Stimulated activated CD4-positive, alpha-beta T cell treated with anti-CD3 and anti-CD28 coated beads, Interleukin-1b, Interleukin-23, amount 100 ng/mL, for 1 hour (primary cell): Measurements from ENCODE around the gene TMEM106C.

Source experiments
- DNase-seq, 2 donors: peaks; one replicate each; pipeline ENCODE4 v3.0.0-alpha.2; 2020; ENCODE audit warnings: low read depth in 2 of 2

The TMEM106C gene

DNA sequence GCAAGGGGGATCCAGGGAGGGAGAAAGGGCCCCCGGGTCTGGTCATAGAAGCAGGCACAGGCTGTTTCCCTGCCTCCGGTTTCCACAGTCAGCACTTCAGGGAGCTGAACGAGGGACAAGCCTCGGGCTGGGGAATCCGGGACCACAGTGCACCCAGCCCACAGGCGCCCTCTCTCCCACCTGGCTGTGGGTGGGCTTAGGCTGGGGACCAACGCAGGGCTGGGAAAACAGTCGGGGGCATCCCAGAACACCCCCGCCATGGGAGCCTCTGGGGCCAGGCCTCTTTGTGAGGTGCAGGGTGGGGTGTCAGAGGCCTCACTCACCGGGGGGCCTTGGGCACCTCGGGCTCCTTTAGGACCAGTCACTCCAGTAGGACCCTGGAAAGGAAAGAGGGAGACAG lies 16.3 kb downstream of the TMEM106C start:
- no peak for DNase-seq

DNA sequence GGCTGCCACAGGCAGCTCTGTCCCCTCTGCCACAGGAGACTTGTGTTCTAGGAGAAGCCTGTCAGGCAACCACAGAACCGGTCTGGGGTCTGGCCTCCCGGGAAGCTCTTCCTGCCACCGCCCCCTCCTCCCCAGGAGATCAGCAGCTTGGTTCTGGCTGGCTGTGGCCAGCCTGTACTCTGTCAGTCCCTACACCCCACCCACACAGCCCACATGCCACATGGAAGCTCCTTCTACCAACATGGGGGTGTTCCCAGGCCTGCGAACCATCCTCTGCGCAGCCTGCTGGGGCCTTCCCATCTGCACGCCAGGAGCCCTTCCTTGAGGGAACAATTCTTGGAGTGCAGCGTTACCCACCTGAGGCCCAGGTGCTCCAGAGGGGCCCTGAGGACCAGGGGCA lies 16.8 kb downstream of the TMEM106C start:
- DNase-seq = no peak

DNA sequence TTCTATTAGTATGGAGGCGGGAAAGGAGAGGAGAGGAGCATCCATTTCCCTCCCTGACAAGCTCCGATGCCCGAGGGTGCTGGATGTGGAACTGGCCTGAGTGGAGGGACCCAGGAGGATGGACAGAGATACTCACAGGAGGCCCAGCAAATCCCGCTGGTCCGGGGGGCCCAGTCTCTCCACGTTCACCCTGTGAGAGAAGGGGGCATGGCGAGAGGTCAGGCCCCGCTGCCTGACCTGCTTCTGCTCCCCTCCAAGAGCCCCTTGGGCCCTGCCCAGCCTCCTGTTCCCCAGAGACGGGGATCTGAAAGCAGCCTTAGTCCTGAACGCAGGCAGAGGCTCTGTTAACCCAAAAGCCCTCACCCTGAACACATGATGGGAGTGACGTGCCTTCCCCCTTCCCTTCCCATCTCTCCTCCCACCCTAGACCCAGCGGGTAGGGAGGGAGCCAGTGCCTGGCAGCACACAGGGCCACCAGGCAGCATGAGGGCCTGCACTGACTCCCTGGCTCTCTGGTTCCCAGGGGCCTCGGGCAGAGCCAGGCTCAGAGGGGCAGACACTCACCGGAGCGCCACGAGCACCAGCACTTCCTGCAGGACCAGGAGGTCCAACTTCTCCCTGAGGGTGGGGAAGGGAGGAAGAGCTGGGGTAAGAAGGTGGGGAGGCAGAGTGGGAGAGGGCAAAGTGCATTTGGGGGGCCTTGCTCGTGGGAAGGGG lies 17.5 kb downstream of the TMEM106C start:
- no peak for DNase-seq

DNA sequence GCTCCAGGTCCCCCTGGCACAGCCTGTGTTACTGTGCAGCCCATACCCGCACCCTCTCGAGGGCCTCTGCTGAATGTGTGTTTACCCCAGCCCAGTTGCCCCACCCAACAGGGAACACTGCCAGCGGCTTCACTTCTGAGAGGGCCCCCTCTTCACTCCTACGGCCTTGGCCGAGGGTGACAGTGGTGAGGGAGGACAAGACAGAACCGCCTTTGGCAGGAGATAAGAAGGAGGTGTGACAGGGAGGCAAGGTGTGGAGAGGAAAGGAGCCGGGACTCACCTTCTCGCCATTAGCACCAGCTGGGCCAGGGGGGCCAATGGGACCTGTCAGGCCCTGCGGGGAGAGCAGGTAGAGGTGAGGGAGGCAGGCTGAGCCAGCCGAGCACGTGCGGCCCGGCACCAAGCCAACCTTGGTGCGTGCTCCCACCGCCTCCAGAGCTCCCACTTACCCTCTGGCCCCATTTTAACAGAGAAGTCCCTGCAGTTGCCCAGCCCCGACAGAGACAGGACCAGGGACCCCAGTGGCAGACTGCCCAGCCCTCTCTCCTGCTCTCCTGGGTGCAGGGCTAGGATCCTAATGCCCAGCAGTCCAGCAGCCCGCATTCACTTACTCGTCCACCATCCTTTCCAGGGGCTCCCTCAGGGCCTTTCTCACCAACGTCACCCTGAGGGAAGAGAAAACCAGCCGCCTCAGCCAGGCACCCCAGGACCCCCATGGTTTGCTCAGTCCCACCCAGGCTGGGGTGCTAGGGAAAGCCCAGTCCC lies 18.3 kb downstream of the TMEM106C start:
- no peak for DNase-seq

DNA sequence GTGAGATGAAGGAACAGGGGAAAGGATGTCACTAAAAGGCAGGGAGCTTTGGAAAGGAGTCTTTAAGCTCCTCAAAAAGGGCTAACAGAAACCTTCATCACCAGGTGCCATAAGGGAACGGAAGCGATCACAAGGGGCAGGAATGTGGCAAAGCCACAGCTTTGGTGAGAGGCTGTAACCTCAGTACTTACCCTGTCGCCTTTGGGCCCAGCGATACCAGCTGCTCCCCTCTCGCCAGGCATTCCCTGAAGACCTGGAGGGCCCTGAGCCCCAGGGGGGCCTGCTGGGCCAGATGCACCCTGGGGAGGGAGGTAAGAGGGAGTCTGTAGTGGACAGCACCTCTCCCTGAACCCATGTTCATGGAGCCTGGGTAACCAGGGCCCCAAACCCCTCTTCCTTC lies 18.9 kb downstream of the TMEM106C start:
- no peak for DNase-seq

DNA sequence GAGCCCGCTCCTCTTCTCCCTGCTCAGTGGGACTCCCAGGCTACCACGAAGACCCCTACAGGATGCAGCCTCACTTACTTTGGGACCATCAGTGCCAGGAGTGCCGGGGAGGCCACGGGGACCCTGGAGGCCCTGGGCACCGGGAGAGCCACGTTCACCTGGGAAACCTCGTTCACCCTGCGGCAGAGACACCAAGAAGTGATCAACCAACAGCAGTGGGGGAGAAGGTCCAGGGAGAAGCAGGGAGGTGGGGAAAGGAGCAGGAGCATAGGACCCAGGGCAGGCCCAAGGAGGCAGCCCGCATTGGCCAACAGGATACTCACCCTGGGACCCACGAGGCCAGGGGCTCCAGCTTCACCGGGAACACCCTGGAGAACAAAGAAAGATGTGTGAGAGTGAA lies 19.4 kb downstream of the TMEM106C start:
- no peak for DNase-seq

DNA sequence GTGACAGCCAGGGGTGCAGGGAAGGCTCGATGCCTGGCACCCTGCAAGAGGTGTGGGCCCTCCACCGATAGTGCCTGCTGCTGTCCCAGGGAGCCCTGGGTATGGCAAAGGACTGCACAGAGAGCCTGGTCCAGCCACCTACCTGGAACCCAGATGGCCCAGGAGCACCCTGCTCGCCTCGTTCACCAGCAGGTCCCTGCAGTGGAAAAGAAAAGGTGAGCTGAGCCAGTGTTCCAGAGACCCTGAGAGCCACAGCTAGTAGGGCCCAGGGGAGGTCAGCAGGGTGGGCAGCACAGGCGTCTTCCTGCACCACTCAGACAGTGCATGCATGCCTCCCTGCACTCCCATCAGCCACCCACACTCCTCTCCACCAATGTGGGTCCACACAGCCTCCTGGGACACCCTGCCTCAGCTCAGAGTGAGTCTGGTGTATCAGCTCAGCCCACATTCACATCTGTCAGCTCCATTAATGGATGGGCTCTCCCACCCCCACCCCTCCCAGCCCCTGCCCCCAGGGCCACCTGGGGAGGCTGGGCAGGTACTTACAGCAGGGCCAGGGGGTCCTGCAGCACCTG lies 20.2 kb downstream of the TMEM106C start:
- no peak for DNase-seq

DNA sequence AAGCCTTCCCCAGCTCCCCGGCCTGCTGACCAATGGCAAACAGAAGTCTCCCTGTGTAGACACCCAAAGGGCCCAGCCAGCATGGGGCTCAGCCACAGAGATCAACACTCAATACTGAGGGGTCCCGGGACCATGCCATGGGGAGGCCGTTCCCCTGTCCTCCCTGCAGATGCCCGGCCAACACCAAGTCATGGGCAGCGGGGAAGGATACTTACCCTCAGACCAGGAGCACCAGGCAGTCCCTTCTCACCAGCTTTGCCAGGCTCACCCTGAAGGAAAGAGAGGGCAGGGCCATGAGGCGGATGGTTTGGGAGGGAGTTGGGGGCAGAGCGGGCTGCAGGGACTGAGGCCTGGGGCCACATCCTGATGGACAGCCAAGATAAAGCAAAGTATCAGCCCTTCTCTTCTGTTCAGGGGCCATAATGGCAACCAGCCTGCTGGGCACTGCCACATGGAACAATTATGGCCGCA lies 21.0 kb downstream of the TMEM106C start:
- DNase-seq = no peak

DNA sequence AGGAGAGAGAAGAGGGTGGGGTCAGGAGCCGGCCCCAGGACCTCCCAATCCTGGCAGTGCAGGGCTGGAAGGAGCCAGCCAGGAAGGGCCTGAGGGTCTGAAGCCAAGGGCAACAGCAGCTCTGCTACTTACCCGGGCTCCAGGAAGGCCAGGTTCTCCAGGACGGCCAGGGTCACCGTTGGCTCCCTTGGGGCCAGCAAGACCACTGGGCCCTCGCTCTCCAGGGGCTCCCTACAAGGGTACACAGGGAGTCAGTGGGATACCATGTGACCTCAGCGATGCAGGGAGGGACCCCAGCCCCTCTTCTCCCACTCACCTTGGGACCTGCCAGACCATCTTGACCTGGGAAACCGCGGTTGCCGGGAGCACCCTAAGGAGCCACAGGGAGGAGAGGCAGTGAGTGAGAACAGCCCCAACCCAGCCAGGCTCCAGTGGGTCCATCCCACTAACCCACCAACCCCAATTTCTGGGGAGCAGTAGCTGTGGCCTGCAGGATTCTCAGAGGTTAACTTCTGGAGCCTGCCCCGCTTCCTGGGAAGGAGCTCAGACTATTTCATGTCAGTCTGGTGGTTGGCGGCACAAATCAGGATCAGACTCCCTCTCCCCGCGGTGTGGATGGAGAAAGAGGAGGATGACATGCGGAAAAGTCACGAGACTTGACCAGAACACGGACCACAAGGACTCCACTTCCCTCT lies 22.3 kb downstream of the TMEM106C start:
- no peak for DNase-seq

DNA sequence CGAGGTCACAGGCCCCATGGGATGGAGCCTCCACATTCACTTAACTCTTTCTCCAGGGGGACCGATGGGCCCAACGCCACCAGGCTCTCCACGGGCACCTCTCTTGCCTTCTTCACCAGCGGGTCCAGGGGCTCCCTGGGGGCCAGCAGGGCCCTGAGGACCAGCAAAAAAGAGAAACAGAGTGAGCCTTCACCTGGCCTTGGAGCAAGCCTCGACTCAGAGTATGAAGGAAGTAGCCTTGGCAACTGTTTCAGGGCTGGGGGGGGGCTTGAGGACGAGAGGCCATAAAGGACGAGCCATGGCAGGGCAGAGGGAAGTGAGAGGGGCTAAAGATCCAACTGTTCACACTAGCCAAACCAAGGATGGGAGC lies 22.9 kb downstream of the TMEM106C start:
- DNase-seq = no peak

DNA sequence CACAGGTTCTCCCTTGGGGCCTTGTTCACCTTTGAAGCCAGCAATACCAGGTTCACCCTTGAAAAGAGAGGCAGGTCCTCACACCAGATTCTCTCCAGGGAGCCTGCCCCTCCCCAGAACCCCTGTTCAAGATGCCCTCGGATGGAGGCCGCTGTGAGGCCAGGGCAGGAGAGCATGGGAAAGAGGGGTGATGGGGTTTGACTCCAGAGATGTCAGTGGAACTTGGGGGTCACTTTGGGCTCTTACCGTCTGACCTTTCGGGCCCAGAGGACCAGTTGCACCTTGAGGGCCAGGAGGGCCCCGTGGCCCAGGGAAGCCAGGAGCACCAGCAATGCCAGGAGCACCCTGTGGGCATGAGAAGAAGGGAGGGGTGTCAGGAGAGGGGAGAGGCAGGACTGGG lies 23.4 kb downstream of the TMEM106C start:
- DNase-seq = no peak

DNA sequence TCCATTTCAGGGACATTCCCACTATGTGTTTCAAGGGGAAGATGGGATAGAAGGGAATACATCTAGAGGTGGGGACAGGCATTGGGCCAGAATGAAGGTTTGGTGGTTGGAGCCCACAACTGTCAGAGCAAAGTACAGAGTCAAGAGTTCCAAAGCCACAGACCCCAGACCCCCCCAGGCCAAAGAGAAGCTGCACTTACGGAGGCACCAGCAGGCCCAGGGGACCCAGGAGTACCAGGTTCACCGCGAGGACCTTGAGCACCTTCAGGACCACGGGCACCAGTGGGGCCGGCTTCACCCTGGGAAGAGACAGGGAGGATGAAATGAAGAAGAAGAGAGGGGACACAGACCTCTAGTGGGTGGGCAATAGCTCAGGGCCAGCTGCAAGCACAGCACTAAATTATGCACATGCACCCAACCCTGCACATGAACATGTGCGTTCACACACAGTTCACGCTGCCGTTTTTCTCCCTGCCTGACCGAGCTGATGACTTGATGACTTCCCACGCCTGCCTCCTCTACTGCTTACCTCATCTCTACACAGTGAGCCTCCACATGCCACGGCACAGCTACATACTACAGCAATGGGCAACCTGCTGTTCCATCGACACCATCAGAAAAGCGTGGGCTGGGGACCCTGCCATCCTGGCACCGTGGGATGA lies 24.1 kb downstream of the TMEM106C start:
- no peak for DNase-seq

DNA sequence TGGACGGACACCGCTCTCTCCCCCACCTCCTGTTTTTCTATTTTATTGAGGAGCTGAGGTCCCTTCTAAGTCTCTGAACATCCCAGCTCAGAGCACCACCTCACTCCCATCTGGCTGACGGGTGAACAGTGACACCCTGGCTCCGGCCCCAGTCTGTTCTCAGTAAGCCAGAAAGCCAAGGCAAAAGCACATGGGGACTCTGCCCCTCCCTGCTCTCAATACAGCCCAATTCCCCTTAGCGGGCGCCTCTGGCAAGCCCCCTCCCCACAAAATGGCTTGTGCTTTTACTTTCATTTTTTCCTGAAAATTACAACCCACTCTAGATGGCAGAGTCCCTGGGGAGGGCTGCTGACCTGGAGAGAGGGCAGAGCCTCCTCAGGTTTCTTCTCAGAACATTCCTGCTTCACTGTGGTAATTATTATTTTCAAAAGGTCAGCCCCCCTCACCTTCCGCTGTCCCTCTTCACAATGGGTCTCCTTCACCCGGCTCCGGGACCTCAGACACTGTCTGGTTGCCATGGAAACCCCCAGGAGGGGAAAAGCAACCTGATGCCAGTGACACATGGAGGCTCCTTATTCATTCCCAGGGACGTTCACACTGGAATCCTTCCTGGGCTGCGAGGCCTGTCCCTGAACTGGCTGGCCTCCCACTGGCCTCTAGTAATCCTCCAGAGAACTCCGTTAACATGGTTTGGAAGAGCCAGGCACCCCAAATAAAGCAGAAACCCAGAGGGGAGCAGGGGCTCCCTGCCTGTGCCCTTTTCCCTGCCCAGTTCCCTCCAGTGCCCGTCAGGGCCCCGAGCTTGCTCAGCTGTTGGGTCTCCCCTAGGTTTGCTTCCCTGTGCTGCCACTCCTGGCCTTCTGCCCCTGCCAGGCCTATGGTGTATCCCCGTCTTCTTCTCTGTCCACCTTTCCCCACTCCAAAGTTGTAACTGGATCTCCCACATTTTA lies 25.0 kb downstream of the TMEM106C start:
- no peak for DNase-seq

DNA sequence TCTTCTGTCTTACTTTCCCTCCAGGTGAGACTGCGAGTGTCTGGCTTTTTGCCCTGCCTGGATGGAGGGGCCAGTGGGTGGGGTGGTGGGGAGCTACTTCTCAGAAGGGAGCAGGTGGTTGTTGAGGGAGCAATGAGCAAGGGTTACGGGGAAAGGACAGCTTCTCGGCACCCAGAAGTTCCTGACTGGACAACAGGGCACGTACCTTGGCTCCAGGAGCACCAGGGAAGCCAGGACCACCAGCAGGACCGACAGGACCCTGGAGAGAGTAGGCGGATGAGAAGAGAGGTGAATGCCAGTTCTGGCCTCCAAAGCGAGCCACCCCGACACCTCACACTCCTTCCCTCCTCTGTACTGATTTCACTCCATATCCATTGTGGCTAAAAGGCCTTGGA lies 25.6 kb downstream of the TMEM106C start:
- DNase-seq = no peak

DNA sequence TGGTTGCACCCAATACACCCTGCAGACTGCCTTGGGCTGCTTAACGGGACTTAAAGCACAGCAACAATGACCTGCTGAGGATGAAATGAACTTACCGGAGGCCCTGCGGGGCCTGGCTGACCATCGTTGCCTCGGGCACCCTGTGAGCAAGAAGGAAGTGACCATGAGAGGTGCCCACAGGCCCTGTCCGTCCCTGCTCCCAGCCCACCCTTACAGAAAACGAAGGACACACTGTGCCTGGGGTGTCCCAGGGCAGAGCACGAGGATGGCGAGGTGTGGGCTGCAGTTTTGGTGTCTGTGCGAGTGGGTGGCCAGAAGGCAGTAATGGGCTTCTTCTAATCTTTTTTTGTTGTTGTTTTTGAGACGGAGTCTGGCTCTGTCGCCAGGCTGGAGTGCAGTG lies 26.3 kb downstream of the TMEM106C start:
- DNase-seq = no peak

DNA sequence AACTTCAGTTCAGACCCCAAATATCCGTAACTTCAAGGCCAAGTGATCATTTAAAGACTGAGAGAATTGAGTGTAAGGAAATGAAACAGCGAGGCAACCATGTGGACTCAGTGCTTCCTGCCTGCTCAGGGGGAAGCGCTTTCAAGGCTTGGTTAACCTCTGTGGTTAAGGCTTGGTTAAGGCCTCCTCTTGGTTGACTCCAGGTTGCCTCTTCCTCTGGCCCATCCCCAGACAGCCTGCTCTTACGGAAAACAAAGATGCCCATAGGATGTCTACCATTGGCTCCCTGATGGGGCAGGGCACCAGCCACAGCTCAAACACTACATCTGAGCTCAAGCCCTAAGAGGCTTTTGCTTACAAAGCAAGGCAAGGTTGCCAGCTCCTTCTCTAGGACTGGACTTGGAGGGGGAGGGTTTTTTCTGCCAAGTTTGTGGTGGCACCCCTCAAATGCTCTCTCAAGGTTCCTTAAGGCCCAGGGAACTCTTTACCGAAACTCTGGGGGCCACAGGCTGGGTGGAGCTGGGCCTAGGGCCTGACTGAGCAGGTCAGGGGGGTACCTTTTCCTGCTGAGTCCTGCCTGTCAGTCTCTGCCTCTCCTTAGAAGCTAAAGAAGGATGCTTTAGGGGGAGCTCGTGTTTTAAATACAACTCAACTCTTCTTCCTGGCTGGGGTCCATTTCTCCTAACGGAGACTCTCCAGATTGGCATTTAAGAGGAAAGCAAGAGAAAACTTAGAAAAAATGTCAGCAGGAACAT lies 27.1 kb downstream of the TMEM106C start:
- no peak for DNase-seq

DNA sequence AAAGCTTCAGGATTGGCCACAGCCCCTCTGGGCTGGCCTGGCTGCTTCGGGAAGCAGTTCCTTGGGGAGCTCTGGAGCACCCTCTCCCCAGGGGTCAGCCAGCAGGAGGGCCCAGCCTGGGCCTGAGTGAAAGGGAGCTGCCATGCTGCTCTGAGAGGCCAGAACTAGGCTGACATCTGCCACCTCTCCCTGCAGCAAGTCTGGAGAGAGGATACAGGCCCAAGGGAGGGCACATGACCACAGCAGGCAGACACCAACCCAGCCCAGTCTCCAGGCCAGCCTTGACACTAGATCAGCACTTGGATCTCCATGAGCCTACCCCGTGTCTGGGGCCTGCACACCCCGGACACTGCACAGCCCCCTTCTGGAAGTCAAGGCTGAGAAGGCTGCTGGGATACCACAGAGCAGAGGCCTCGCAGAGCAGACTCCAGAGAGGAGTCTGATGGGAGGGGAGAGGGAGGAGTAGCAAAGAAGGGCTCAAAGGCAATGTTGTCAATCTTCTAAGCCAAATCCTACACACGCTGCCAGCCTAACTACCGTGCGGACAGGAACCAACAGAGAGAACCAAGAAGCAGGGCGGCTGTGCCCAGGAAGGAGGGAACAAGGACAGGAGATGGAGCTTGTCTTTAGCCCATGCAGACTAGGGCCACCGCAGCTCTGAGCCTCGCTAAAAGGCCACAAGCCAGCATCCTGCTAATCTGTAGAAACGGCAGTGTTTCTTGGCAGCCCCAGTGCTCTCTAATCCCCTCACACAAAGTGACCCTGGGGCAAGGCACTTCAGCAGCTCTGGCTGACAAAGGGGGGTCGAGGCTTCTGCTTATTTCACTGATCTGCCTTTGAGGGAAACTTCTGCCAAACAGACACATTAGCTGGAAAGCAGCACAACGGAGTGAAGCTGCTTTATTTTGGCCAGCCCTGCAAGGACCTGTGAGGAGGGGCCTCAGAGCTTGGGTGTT lies 28.0 kb downstream of the TMEM106C start:
- no peak for DNase-seq

DNA sequence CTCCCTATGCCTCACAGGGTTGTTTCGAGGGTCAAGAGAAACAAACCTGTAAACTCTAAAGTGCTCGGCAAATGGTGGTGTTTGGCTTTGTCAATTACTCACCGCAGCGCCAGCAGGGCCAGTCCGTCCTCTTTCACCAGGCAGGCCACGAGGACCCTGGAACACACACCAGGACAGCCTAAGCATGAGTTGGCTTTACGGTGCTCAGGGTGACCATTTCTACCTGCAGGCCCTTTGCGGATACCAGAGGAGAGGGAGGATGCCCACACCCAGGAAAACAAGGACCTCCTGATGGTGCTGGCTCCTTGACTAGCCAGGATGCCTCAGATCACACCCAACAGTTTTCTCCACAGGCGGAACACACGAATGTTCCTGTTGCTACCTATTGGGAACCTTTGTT lies 29.4 kb downstream of the TMEM106C start:
- no peak for DNase-seq

DNA sequence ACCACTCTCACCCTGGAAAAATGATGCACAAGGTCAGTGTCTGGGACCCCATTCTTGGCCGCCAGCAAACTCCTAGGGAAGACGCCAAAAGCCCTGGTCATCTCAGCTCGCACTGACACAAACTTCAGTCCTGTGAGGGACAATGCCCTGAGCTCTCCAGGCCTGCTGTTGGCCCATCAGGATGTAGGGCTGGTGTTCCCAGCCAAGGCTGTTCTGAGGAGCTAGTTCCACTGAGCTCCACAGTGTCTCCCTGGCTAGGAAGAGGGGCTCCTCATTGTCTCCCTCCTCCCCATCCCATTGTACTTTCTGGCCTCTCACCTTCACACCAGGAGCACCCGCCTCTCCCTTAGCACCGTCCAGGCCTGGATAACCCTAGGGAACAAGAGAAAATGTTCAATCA lies 30.1 kb downstream of the TMEM106C start:
- DNase-seq = no peak
